H1 (cell line): ENCODE results near the gene VOPP1. TPM values are rescaled to one million over a fixed set of nuclear protein-coding genes. Genes with fewer than 3 reads are reported as not detected.

Experiments
- CTCF ChIA-PET: fragments of 300-600 bp; sonication (Branson Sonifier 250); formaldehyde crosslinking; loops from one replicate; lab custom pipeline; 2021; ENCODE audit not compliant: partially characterized antibody; lab: Charles Lee
- POLR2A ChIA-PET: fragments of 300-600 bp; sonication (Branson Sonifier 250); formaldehyde crosslinking; loops from one replicate; lab custom pipeline; 2021; ENCODE audit warnings: inconsistent platforms; ENCODE audit not compliant: partially characterized antibody; lab: Charles Lee
- DNase-seq, 2 experiments: peaks; one replicate each; pipeline versions ENCODE4 v3.0.0 to v3.0.0-alpha.2; 2010 to 2022; ENCODE audit warnings: low spot score in 2 of 2, low read depth in 1 of 2, mixed read lengths in 1 of 2
- FAIRE-seq: peaks from 2 replicates; lab custom pipeline; 2011; peaks lifted over from hg19 to GRCh38; lab: Jason Lieb, UNC
- H2AFZ ChIP-seq: 2 replicates; pipeline ENCODE4 v1.8.1; 2012; ENCODE audit warnings: low read length, inconsistent platforms
- H2AK5ac ChIP-seq: 2 replicates; pipeline ENCODE4 v1.6.1; 2013; ENCODE audit warnings: low read depth, low read length
- H2BK120ac ChIP-seq: replicated peaks from 2 replicates; pipeline ENCODE3; 2013; ENCODE audit warnings: low read depth, low read length, inconsistent platforms
- H2BK12ac ChIP-seq: 2 replicates; pipeline ENCODE4 v1.6.1; 2013; ENCODE audit warnings: low read depth, low read length
- H2BK15ac ChIP-seq: 2 replicates; pipeline ENCODE4 v1.6.1; 2013; ENCODE audit warnings: low read length
- H2BK20ac ChIP-seq: 2 replicates; pipeline ENCODE4 v1.6.1; 2013; ENCODE audit warnings: low read length
- H2BK5ac ChIP-seq: 2 replicates; pipeline ENCODE4 v1.6.1; 2013; ENCODE audit warnings: low read depth, low read length
- H3K14ac ChIP-seq: 2 replicates; pipeline ENCODE4 v1.6.1; 2013; ENCODE audit warnings: inconsistent platforms; ENCODE audit not compliant: insufficient read length
- H3K18ac ChIP-seq: 2 replicates; pipeline ENCODE4 v1.6.1; 2013; ENCODE audit warnings: low read length; ENCODE audit errors: extremely low read depth
- H3K23ac ChIP-seq: 2 replicates; pipeline ENCODE4 v1.6.1; 2013; ENCODE audit warnings: inconsistent platforms; ENCODE audit not compliant: insufficient read length
- H3K23me2 ChIP-seq: 2 replicates; pipeline ENCODE4 v1.6.1; 2013; ENCODE audit warnings: low read depth, low read length
- H3K27ac ChIP-seq: 2 replicates; pipeline ENCODE4 v1.6.1; 2011; ENCODE audit warnings: low read depth, low read length, inconsistent platforms
- H3K27me3 ChIP-seq, 4 experiments: replicated peaks in 1 of 4; 1 replicate in 1 of 4; 2 replicates in 3 of 4; pipeline versions ENCODE4 v1.6.1 to v1.8.1; 2011 to 2013; ENCODE audit warnings: low read length in 3 of 4, mild to moderate bottlenecking in 3 of 4, inconsistent platforms in 2 of 4, mixed read lengths in 2 of 4, moderate library complexity in 1 of 4; ENCODE audit not compliant: control insufficient read depth in 3 of 4, insufficient read depth in 3 of 4; ENCODE audit errors: extremely low read depth in 1 of 4
- H3K36me3 ChIP-seq, 4 experiments: 2 replicates each; pipeline versions ENCODE4 v1.6.1 to v1.8.1; 2011 to 2013; ENCODE audit warnings: mild to moderate bottlenecking in 4 of 4, low read length in 3 of 4, moderate library complexity in 2 of 4, control low read depth in 1 of 4, inconsistent platforms in 1 of 4; ENCODE audit not compliant: insufficient read depth in 4 of 4, control insufficient read depth in 2 of 4
- H3K4ac ChIP-seq: replicated peaks from 2 replicates; pipeline ENCODE3; 2013; ENCODE audit warnings: low read length, low read depth, mixed read lengths, inconsistent platforms; ENCODE audit not compliant: insufficient read length
- H3K4me1 ChIP-seq, 4 experiments: replicated peaks in 1 of 4; 1 replicate in 1 of 4; 2 replicates in 3 of 4; pipeline versions ENCODE4 v1.6.1 to v1.8.1; 2011 to 2013; ENCODE audit warnings: low read length in 3 of 4, inconsistent platforms in 2 of 4, mixed read lengths in 1 of 4; ENCODE audit not compliant: insufficient read depth in 4 of 4, control insufficient read depth in 3 of 4
- H3K4me2 ChIP-seq, 2 experiments: 2 replicates each; pipeline versions ENCODE4 v1.6.1 to v1.8.1; 2011 to 2013; ENCODE audit warnings: low read depth in 2 of 2, low read length in 2 of 2, control low read depth in 1 of 2, inconsistent platforms in 1 of 2, mild to moderate bottlenecking in 1 of 2; ENCODE audit not compliant: insufficient read depth in 1 of 2
- H3K4me3 ChIP-seq, 4 experiments: fragments of 200-600, 300-600 bp in 1 of 4; sonication (generic), shearing (Covaris generic), sonication (Bioruptor Twin) in 1 of 4; 2 replicates each; pipeline versions ENCODE4 v1.5.1 to v1.8.1; 2011 to 2016; ENCODE audit warnings: low read length in 4 of 4, low read depth in 3 of 4, control low read depth in 2 of 4, inconsistent platforms in 2 of 4, mild to moderate bottlenecking in 2 of 4, mixed read lengths in 1 of 4, moderate library complexity in 1 of 4; ENCODE audit not compliant: insufficient read depth in 2 of 4; ENCODE audit errors: extremely low read depth in 1 of 4
- H3K56ac ChIP-seq: replicated peaks from 2 replicates; pipeline ENCODE3; 2013; ENCODE audit warnings: low read depth, mild to moderate bottlenecking, mixed read lengths, low read length, inconsistent platforms; ENCODE audit not compliant: insufficient read length
- H3K79me1 ChIP-seq: 2 replicates; pipeline ENCODE4 v1.6.1; 2013; ENCODE audit warnings: low read depth, low read length, control low read depth
- H3K79me2 ChIP-seq, 2 experiments: 2 replicates each; pipeline versions ENCODE4 v1.6.1 to v1.8.1; 2012 to 2013; ENCODE audit warnings: low read length in 2 of 2, mild to moderate bottlenecking in 2 of 2, inconsistent platforms in 1 of 2; ENCODE audit not compliant: insufficient read depth in 2 of 2, control insufficient read depth in 1 of 2
- H3K9ac ChIP-seq, 4 experiments: replicated peaks in 1 of 4; 1 replicate in 1 of 4; 2 replicates in 3 of 4; pipeline versions ENCODE4 v1.6.1 to v1.8.1; 2011 to 2013; ENCODE audit warnings: low read depth in 3 of 4, low read length in 3 of 4, control low read depth in 2 of 4, mild to moderate bottlenecking in 2 of 4, moderate library complexity in 2 of 4, inconsistent platforms in 1 of 4; ENCODE audit errors: extremely low read depth in 1 of 4
- H3K9me3 ChIP-seq, 2 experiments: 2 replicates each; pipeline versions ENCODE4 v1.6.1 to v1.8.1; 2012 to 2013; ENCODE audit warnings: mild to moderate bottlenecking in 2 of 2, moderate library complexity in 2 of 2, control low read depth in 1 of 2, inconsistent platforms in 1 of 2, low read depth in 1 of 2, low read length in 1 of 2, mixed read lengths in 1 of 2; ENCODE audit not compliant: insufficient read depth in 2 of 2
- H4K20me1 ChIP-seq, 2 experiments: replicated peaks in 1 of 2; 2 replicates each; pipeline versions ENCODE3 to v1.8.1; 2011 to 2013; ENCODE audit warnings: inconsistent platforms in 2 of 2, low read length in 2 of 2, mild to moderate bottlenecking in 1 of 2; ENCODE audit not compliant: insufficient read depth in 2 of 2, control insufficient read depth in 1 of 2
- H4K5ac ChIP-seq: 2 replicates; pipeline ENCODE4 v1.6.1; 2013; ENCODE audit warnings: low read length, low read depth, mixed read lengths, inconsistent platforms; ENCODE audit not compliant: insufficient read length
- H4K8ac ChIP-seq: 2 replicates; pipeline ENCODE4 v1.8.0; 2013; ENCODE audit warnings: mild to moderate bottlenecking, moderate library complexity, low read length, inconsistent platforms; ENCODE audit not compliant: insufficient read depth; ENCODE audit errors: extremely low read depth
- H4K91ac ChIP-seq: replicated peaks from 2 replicates; pipeline ENCODE3; 2013; ENCODE audit warnings: low read length, mixed read lengths, inconsistent platforms; ENCODE audit not compliant: insufficient read length
- CBX5 ChIP-seq: fragments of 300-800, 300-1000 bp; sonication (generic); IDR thresholded peaks from 2 replicates; pipeline ENCODE4 v1.7.1; 2016; ENCODE audit warnings: antibody characterized with exemption, low read length, low read depth
- CEBPB ChIP-seq: IDR thresholded peaks from 2 replicates; pipeline ENCODE4 v1.6.1; 2012; ENCODE audit warnings: low read depth, low read length
- CREB1 ChIP-seq: IDR thresholded peaks from 2 replicates; pipeline ENCODE4 v1.6.1; 2012; ENCODE audit warnings: inconsistent platforms
- EGR1 ChIP-seq: IDR thresholded peaks from 2 replicates; pipeline ENCODE4 v1.6.1; 2011; ENCODE audit warnings: low read depth, low read length, borderline replicate concordance
- EP300 ChIP-seq, 2 experiments: IDR thresholded peaks; 1 replicate in 1 of 2; 2 replicates in 1 of 2; pipeline ENCODE4 v1.6.1; 2011 to 2012; ENCODE audit warnings: low read depth in 2 of 2, low read length in 2 of 2, mild to moderate bottlenecking in 2 of 2, borderline replicate concordance in 1 of 2, inconsistent platforms in 1 of 2, moderate library complexity in 1 of 2
- JUND ChIP-seq: IDR thresholded peaks from 2 replicates; pipeline ENCODE4 v1.6.1; 2011; ENCODE audit warnings: mild to moderate bottlenecking, improper control_type of control experiment, low read length
- KDM5A ChIP-seq: fragments of 200-600 bp; IDR thresholded peaks from 2 replicates; pipeline ENCODE4 v1.7.1; 2012; ENCODE audit warnings: mild to moderate bottlenecking, low read length, inconsistent platforms, mixed read lengths
- POLR2A ChIP-seq, 2 experiments: IDR thresholded peaks; 1 replicate in 1 of 2; 2 replicates in 1 of 2; pipeline ENCODE4 v1.6.1; 2011; ENCODE audit warnings: low read depth in 2 of 2, low read length in 2 of 2, mild to moderate bottlenecking in 2 of 2; ENCODE audit errors: control extremely low read depth in 1 of 2
- RAD21 ChIP-seq, 2 experiments: IDR thresholded peaks in 1 of 2; conservative IDR thresholded peaks in 1 of 2; 2 replicates each; pipeline ENCODE4 v1.6.1; 2011; ENCODE audit warnings: low read depth in 2 of 2, low read length in 2 of 2, improper control_type of control experiment in 1 of 2, inconsistent platforms in 1 of 2, mild to moderate bottlenecking in 1 of 2, moderate library complexity in 1 of 2
- SIN3A ChIP-seq, 2 experiments: IDR thresholded peaks in 1 of 2; conservative IDR thresholded peaks in 1 of 2; 2 replicates each; pipeline ENCODE4 v1.6.1; 2011 to 2012; ENCODE audit warnings: low read length in 2 of 2, improper control_type of control experiment in 1 of 2, low read depth in 1 of 2, mild to moderate bottlenecking in 1 of 2
- TAF7 ChIP-seq: optimal IDR thresholded peaks from 2 replicates; pipeline ENCODE3; 2011; ENCODE audit warnings: low read depth, mild to moderate bottlenecking, inconsistent platforms, low read length, moderate library complexity, borderline replicate concordance
- TCF12 ChIP-seq: IDR thresholded peaks from 2 replicates; pipeline ENCODE4 v1.6.1; 2011; ENCODE audit warnings: low read depth, mild to moderate bottlenecking, low read length
- TEAD4 ChIP-seq: IDR thresholded peaks from 2 replicates; pipeline ENCODE4 v1.6.1; 2012; ENCODE audit warnings: low read depth, low read length, inconsistent platforms, mixed read lengths
- WGBS, 2 experiments: shearing (Covaris generic) in 1 of 2; methylation state at CpG; one replicate each; pipeline versions ENCODE4 v1.1.6 to v1.1.7; 2013 to 2015; ENCODE audit warnings: low lambda C conversion rate in 2 of 2, mixed read lengths in 2 of 2, inconsistent platforms in 1 of 2, low coverage in 1 of 2, missing lambda C conversion rate in 1 of 2; ENCODE audit not compliant: insufficient replicate concordance in 2 of 2, insufficient coverage in 1 of 2, insufficient read length in 1 of 2; ENCODE audit errors: extremely low coverage in 1 of 2, missing lambda C conversion rate in 1 of 2; 5-methylcytosine and 5-hydroxymethylcytosine counted together
- polyA plus RNA-seq, 7 experiments: library from polyadenylated mRNA; depleted of rRNA in 3 of 7; stranded (reverse) in 5 of 7; unstranded in 2 of 7; fragments of >200 nt in 5 of 7; fragments of 200-250 nt in 2 of 7; gene quantifications; 1 replicate in 5 of 7; 2 replicates in 1 of 7; 4 replicates in 1 of 7; pipeline versions ENCODE4 v1.2.1 to v1.2.3, GENCODE V29; 2011 to 2013; ENCODE audit warnings: missing spikeins in 2 of 7, mixed read lengths in 2 of 7
- total RNA-seq: library from RNA; stranded (reverse); fragmentation: NEBNext Ultra II Directional; extraction: Animal tissue kit (Norgen Biotek cat#: 25700); gene quantifications from 2 replicates; pipeline ENCODE4 v1.2.1, GENCODE V29; 2021
- TF ChIP-seq, protein P1 (sequence below): IDR thresholded peaks from 2 replicates; pipeline ENCODE4 v1.6.1; 2012; ENCODE audit warnings: inconsistent platforms

Gene VOPP1
- total and polyA plus RNA-seq, 2 of the 8 experiments (the other 6 are each of a cell fraction or from before 2014, with no cell fraction given), result 44.7 to 83.0 TPM

GRCh38 chr7:55431898-55432297, 140.4 kb downstream of the VOPP1 start:
- H2BK120ac ChIP-seq, result no peak overlapping the region
- H3K9ac ChIP-seq, result no peak overlapping the region
- H4K5ac ChIP-seq, result no peak overlapping the region
- H4K91ac ChIP-seq, result no peak overlapping the region
- H3K27ac ChIP-seq, result no peak overlapping the region
- no peak overlapping the region for H4K8ac ChIP-seq
- H3K4me3 ChIP-seq, result no peak overlapping the region
- H2BK12ac ChIP-seq, result no peak overlapping the region
- DNase-seq, result no peak
- WGBS, 2 experiments, result 39% methylated on average over 2 of the region's 2 CpGs; no CpG with 5 or more reads in 1 of the 2 experiments
- H3K4me1 ChIP-seq, result peaks cover 0 to 2% (median under 1%) of the 10 kb centered on the region in 4 experiments; a peak in 2 of 7 replicates
- no peak for FAIRE-seq
- CTCF ChIA-PET, result interaction anchor here (0.9 to 5.2 kb wide), 11 partner anchors 8 to 410 kb away, joined by 3 to 23 read pairs (median 4); no protein-coding TSS in a partner anchor
- no peak overlapping the region for H3K14ac ChIP-seq
- no peaks in the 10 kb centered on the region for H3K36me3 ChIP-seq
- no peak overlapping the region for H3K23ac ChIP-seq
- H3K18ac ChIP-seq, result no peak overlapping the region
- H3K27me3 ChIP-seq, result no peaks in the 10 kb centered on the region
- H3K4me2 ChIP-seq, result no peak overlapping the region
- H3K23me2 ChIP-seq, result no peaks in the 10 kb centered on the region
- H2AK5ac ChIP-seq, result no peak overlapping the region
- no peaks in the 10 kb centered on the region for H4K20me1 ChIP-seq
- POLR2A ChIA-PET, result no interaction called here
- no peak overlapping the region for H2BK20ac ChIP-seq
- H3K4ac ChIP-seq, result no peak overlapping the region
- H3K9me3 ChIP-seq, result no peaks in the 10 kb centered on the region; a peak in 1 of 4 replicates
- H2AFZ ChIP-seq, result no peak overlapping the region
- no peak overlapping the region for H2BK15ac ChIP-seq
- no peaks in the 10 kb centered on the region for H3K79me2 ChIP-seq
- H2BK5ac ChIP-seq, result no peak overlapping the region
- H3K56ac ChIP-seq, result no peak overlapping the region
- no peaks in the 10 kb centered on the region for H3K79me1 ChIP-seq
- TF ChIP-seq TCF12 (no peak), TEAD4 (no peak), JUND (no peak), EGR1 (no peak), RAD21 (IDR thresholded peaks at IDR 0.05 in 1 of 2, conservative IDR thresholded peaks at IDR 0.05 in 1 of 2; ENCODE audit: low read depth in 2 of 2, low read length in 2 of 2) (no peak), KDM5A (no peak), POLR2A (IDR thresholded peaks at IDR 0.05; ENCODE audit: control extremely low read depth in 1 of 2, low read depth in 2 of 2, low read length in 2 of 2) (no peak), EP300 (IDR thresholded peaks at IDR 0.05; ENCODE audit: borderline replicate concordance in 1 of 2, low read depth in 2 of 2, low read length in 2 of 2) (no peak), CEBPB (no peak), CBX5 (no peak), SIN3A (conservative IDR thresholded peaks at IDR 0.05 in 1 of 2, IDR thresholded peaks at IDR 0.05 in 1 of 2; ENCODE audit: low read depth in 1 of 2, low read length in 2 of 2) (no peak), TAF7 (no peak), CREB1 (no peak)
- TF ChIP-seq, protein P1, sequence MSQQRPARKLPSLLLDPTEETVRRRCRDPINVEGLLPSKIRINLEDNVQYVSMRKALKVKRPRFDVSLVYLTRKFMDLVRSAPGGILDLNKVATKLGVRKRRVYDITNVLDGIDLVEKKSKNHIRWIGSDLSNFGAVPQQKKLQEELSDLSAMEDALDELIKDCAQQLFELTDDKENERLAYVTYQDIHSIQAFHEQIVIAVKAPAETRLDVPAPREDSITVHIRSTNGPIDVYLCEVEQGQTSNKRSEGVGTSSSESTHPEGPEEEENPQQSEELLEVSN, result no peak
